ENCODE data around the gene CDKL4. TPM values are rescaled to one million over a fixed set of nuclear protein-coding genes. Genes with fewer than 3 reads are reported as not detected.
"Not testable (repeated sequence)": the region's sequence is repeated elsewhere in the genome, so short reads cannot be mapped to it uniquely, and the experiment has no call there.

CDKL4 gene
- total RNA-seq, 1 donor = 0.90 TPM

DNA sequence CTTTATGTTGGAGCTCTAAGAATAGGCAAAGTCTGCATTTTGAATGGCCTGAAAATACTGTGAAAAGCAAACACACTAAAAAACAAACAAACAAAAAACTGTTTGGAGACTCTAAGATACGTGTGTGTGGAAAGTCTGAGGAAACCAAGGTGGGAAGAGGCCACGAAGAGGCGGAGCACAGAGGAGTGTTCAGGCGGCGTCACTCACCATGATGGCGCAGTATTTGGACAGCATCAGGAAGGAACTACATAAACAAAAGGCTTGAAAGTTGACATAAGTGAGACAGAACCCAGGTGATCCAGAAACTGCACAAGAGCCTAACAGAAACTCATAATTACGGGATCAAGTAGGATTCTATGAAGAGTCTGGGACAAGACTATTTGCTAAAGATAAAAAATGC is 72.1 kb downstream of the CDKL4 start:
- TF ChIP-seq, protein P1, sequence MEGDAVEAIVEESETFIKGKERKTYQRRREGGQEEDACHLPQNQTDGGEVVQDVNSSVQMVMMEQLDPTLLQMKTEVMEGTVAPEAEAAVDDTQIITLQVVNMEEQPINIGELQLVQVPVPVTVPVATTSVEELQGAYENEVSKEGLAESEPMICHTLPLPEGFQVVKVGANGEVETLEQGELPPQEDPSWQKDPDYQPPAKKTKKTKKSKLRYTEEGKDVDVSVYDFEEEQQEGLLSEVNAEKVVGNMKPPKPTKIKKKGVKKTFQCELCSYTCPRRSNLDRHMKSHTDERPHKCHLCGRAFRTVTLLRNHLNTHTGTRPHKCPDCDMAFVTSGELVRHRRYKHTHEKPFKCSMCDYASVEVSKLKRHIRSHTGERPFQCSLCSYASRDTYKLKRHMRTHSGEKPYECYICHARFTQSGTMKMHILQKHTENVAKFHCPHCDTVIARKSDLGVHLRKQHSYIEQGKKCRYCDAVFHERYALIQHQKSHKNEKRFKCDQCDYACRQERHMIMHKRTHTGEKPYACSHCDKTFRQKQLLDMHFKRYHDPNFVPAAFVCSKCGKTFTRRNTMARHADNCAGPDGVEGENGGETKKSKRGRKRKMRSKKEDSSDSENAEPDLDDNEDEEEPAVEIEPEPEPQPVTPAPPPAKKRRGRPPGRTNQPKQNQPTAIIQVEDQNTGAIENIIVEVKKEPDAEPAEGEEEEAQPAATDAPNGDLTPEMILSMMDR (IDR thresholded peaks at IDR 0.05; ENCODE audit: insufficient read depth, low read length) = no peak
- DNase-seq (ENCODE audit: low read depth) = no peak
- H3K4me3 ChIP-seq (ENCODE audit: low read depth, low read length) = no peak overlapping the region

DNA sequence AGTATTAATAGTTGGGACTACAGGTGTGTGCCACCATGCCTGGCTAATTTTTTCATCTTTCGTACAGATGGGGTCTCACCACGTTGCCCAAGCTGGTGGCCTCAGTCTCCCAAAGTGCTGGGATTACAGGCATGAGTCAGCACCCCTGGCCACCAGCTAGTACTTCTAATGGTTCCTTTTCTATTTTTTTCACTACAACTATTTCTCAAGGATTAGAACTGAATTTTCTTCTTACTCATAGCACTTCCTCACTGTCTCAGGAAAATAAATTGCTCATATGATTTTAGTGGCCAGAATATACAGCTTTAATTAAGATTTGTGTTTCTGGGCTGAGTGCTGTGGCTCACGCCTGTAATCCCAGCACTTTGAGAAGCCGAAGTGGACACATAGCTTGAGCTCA is 79.7 kb downstream of the CDKL4 start:
- DNase-seq (ENCODE audit: low read depth) = peak; percentile 22
- TF ChIP-seq, protein P1 (IDR thresholded peaks at IDR 0.05; ENCODE audit: insufficient read depth, low read length) = no peak
- no peak overlapping the region for H3K4me3 ChIP-seq (ENCODE audit: low read depth, low read length)

DNA sequence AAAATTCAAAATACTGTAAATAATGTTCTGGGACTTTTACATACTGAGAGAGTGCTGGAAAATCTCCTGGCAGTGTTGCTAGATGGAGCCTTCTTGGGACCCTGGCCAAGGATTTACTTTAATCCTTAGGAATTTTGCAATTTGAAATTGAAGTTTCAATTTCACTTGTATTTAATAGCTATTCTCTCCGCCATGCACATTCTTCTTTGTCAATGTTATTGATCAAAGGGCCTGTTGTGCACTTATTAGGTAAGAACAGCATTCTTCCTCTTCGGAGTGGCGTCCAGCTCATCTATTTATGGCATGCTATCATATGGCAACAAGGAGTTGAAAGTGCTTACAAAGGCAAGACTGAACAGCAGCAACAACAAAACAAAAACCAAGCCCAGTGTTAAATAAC is 82.8 kb downstream of the CDKL4 start:
- no peak overlapping the region for H3K4me3 ChIP-seq (ENCODE audit: low read depth, low read length)

DNA sequence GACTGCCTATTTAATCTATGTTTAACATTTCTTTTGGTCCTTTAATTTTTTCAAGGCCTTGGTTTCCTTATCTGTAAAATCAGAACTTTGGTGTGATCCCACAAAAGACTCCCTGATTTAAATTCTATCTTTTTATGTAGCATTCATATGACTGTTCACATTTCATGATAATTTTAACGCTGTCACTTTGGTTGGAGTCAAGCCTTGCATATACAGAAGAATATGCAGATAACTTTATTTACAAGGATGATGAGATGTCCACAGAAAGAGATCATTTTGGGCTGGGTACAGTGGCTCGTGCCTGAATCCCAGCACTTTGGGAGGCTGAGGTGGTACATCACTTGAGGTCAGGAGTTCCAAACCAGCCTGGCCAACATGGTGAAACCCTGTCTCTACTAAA is 84.5 kb downstream of the CDKL4 start:
- no peak overlapping the region for H3K4me3 ChIP-seq (ENCODE audit: low read depth, low read length)
- no peak for DNase-seq (ENCODE audit: low read depth)
- TF ChIP-seq, protein P1 (IDR thresholded peaks at IDR 0.05; ENCODE audit: insufficient read depth, low read length) = no peak

More for the DNA sequence above, 82.8 kb downstream of the CDKL4 start:
- TF ChIP-seq, protein P1 (IDR thresholded peaks at IDR 0.05; ENCODE audit: insufficient read depth, low read length) = no peak
- peak; percentile 70 for DNase-seq (ENCODE audit: low read depth)

DNA sequence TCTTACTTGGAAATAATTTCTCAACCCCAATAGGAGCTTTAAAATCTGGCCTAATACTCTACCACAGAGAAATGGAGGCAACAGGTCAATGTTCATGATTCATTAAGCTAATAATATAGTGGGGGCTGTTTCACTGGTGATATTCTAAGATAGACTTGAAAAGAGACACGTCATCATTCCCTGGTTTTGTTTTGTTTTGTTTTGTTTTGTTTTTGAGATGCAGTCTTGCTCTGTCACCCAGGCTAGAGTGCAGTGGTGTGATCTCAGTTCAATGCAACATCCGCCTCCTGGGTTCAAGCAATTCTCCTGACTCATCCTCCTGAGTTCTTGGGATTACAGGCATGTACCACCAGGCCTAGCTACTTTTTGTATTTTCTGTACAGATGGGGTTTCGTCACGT is 85.4 kb downstream of the CDKL4 start:
- DNase-seq (ENCODE audit: low read depth) = no peak
- TF ChIP-seq, protein P1 (IDR thresholded peaks at IDR 0.05; ENCODE audit: insufficient read depth, low read length) = no peak
- no peak overlapping the region for H3K4me3 ChIP-seq (ENCODE audit: low read depth, low read length)

DNA sequence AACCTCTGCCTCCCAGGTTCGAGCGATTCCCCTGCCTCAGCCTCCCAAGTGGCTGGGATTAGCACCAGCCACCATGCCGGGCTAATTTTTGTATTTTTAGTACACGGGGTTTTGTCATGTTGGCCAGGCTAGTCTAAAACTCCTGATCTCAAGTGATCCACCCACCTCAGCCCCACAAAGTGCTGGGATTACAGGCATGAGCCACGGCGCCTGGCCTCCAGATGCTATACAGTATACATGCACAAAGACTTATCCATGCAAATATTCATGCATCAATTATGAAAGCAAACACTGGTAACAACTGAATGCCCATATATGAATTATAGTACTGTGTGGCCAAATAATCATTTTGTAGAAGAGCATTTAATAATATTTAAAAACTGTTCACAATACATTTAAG is 86.9 kb downstream of the CDKL4 start:
- DNase-seq (ENCODE audit: low read depth) = no peak

DNA sequence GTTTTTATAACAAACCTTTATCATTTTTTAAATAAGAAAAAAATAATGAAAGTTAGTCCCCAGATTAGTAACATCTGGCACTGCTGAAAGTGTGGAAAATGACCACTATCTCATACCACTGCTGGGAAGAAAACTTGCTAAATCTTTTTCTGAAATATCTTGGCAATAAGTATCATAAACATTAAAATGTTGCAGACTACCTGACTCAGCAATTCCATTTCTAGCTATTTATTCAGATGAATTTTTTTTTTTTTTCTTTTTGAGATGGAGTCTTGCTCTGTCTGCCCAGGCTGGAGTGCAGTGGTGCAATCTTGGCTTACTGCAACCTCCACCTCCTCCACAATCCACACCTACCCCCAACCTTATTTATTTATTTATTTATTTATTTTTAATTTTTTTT is 87.7 kb downstream of the CDKL4 start:
- H3K4me3 ChIP-seq (ENCODE audit: low read depth, low read length) = no peak overlapping the region
- DNase-seq (ENCODE audit: low read depth) = peak; percentile 90
- TF ChIP-seq, protein P1 (IDR thresholded peaks at IDR 0.05; ENCODE audit: insufficient read depth, low read length) = no peak

More for the DNA sequence above, 86.9 kb downstream of the CDKL4 start:
- no peak overlapping the region for H3K4me3 ChIP-seq (ENCODE audit: low read depth, low read length)
- TF ChIP-seq, protein P1 (IDR thresholded peaks at IDR 0.05; ENCODE audit: insufficient read depth, low read length) = no peak

DNA sequence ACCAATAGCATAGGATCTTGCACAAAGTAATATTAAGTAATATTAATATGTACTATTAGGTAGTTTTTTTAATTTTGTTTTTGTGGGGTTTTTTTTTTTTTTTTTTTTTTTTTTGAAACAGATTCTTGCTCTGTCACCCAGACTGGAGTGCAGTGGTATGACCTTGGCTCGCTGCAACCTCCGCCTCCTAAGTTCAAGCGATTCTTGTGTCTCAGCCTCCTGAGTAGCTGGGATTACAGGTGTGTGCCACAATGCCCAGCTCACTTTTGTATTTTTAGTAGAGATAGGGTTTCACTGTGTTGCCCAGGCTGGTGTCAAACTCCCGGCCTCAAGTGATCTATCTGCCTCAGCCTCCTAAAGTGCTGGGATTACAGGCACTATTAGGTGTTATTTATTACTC is 88.2 kb downstream of the CDKL4 start:
- not testable (repeated sequence) for H3K4me3 ChIP-seq (ENCODE audit: low read depth, low read length); DNase-seq (ENCODE audit: low read depth)
